K562 (cell line): ENCODE data around the gene NAA40. TPM values are rescaled to one million over a fixed set of nuclear protein-coding genes. Genes with fewer than 3 reads are reported as not detected.

ENCODE experiments used
- CTCF ChIP-seq, 3 experiments: IDR thresholded peaks in 2 of 3; conservative IDR thresholded peaks in 1 of 3; 2 replicates each; pipeline ENCODE4 v1.5.1; 2011 to 2012; ENCODE audit warnings: low read length in 3 of 3, mild to moderate bottlenecking in 3 of 3, control low read depth in 2 of 3, improper control_type of control experiment in 1 of 3, inconsistent platforms in 1 of 3, low read depth in 1 of 3, mixed read lengths in 1 of 3, moderate library complexity in 1 of 3; ENCODE audit not compliant: insufficient read depth in 2 of 3
- YY1 ChIP-seq, 3 experiments: IDR thresholded peaks; 2 replicates each; pipeline ENCODE4 v1.6.1; 2011; ENCODE audit warnings: low read length in 2 of 3, mild to moderate bottlenecking in 2 of 3, moderate library complexity in 2 of 3, borderline replicate concordance in 1 of 3, control low read depth in 1 of 3, low read depth in 1 of 3; ENCODE audit not compliant: insufficient read depth in 3 of 3, insufficient replicate concordance in 2 of 3, control insufficient read depth in 1 of 3, insufficient read length in 1 of 3; ENCODE audit errors: extremely low read depth in 1 of 3
- polyA plus RNA-seq, 8 experiments: library from polyadenylated mRNA; depleted of rRNA in 4 of 8; stranded (reverse) in 5 of 8; unstranded in 3 of 8; fragments of >200 nt; fragmentation: Nextera tagmentation in 2 of 8; fragmentation: Illumina TruSeq in 1 of 8; extraction: Ambion mirVana in 2 of 8; extraction: Trizol in 1 of 8; gene quantifications; 2 replicates each; pipeline versions ENCODE4 v1.2.1 to v1.2.3, GENCODE V29; 2011 to 2014; ENCODE audit warnings: inconsistent platforms in 1 of 8, missing spikeins in 1 of 8
- total RNA-seq, 7 experiments: library from RNA; depleted of rRNA in 6 of 7; stranded (reverse); fragments of >200 nt in 6 of 7; fragmentation: Illumina TruSeq in 2 of 7; extraction: Trizol in 2 of 7; gene quantifications; 2 replicates each; pipeline versions ENCODE4 v1.2.1 to v1.2.3, GENCODE V29; 2011 to 2021; ENCODE audit warnings: low replicate concordance in 1 of 7
- TF ChIP-seq, protein P1 (sequence below): fragments of 450-650 bp; IDR thresholded peaks from 2 replicates; pipeline ENCODE4 v1.6.1; 2014; ENCODE audit warnings: low read depth, mild to moderate bottlenecking, moderate library complexity, borderline replicate concordance

Gene NAA40
- total and polyA plus RNA-seq, 9 of the 15 experiments (the other 6 are each of a cell fraction or from before 2014, with no cell fraction given), result 6.2 to 39.0 (median 23.1) TPM

GRCh38 chr11:63958008-63958407 is 19.2 kb downstream of the NAA40 start (continued):
- no peak for TF ChIP-seq CTCF (IDR thresholded peaks at IDR 0.05 in 2 of 3, conservative IDR thresholded peaks at IDR 0.05 in 1 of 3; ENCODE audit: insufficient read depth in 2 of 3, low read depth in 1 of 3, low read length in 3 of 3)
- TF ChIP-seq YY1 (IDR thresholded peaks at IDR 0.05; ENCODE audit: borderline replicate concordance in 1 of 3, control insufficient read depth in 1 of 3, extremely low read depth in 1 of 3, insufficient read depth in 3 of 3, insufficient read length in 1 of 3, insufficient replicate concordance in 2 of 3, low read depth in 1 of 3, low read length in 2 of 3), result no peak
- TF ChIP-seq, protein P1, sequence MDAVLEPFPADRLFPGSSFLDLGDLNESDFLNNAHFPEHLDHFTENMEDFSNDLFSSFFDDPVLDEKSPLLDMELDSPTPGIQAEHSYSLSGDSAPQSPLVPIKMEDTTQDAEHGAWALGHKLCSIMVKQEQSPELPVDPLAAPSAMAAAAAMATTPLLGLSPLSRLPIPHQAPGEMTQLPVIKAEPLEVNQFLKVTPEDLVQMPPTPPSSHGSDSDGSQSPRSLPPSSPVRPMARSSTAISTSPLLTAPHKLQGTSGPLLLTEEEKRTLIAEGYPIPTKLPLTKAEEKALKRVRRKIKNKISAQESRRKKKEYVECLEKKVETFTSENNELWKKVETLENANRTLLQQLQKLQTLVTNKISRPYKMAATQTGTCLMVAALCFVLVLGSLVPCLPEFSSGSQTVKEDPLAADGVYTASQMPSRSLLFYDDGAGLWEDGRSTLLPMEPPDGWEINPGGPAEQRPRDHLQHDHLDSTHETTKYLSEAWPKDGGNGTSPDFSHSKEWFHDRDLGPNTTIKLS, result no peak
- TF ChIP-seq, all 486 proteins: peak for 4
